Amygdala (tissue), 56 donors: ENCODE results near the gene KCNE4.
"Not testable (repeated sequence)": the region's sequence is repeated elsewhere in the genome, so short reads cannot be mapped to it uniquely, and the experiment has no call there.

Source experiments
- DNase-seq, 56 donors: peaks; one replicate each; lab custom pipeline; 2025; lab: John Stamatoyannopoulos, UW

The KCNE4 gene

GRCh38 chr2:223055836-223056235, 3.8 kb downstream of the KCNE4 start:
- DNase-seq: peak in 1 of 56 donors; percentile 1

- no peak for DNase-seq
These were observed 4.9 kb downstream of the KCNE4 start for GRCh38 chr2:223056701-223057418.

GRCh38 chr2:223057569-223057968, 5.6 kb downstream of the KCNE4 start:
- no peak for DNase-seq

- no peak for DNase-seq
These were observed 7.1 kb downstream of the KCNE4 start for GRCh38 chr2:223058952-223059716.

GRCh38 chr2:223060201-223060825, 8.3 kb downstream of the KCNE4 start:
- DNase-seq: no peak

GRCh38 chr2:223062396-223062795, 10.4 kb downstream of the KCNE4 start:
- DNase-seq: no peak

- no peak for DNase-seq
These were observed 13.1 kb downstream of the KCNE4 start for GRCh38 chr2:223065107-223065506.

- DNase-seq: no peak
These were observed 14.7 kb downstream of the KCNE4 start for GRCh38 chr2:223066721-223067120.

- DNase-seq: no peak
These were observed 16.1 kb downstream of the KCNE4 start for GRCh38 chr2:223068071-223068470.

- DNase-seq: no peak
These were observed 17.5 kb downstream of the KCNE4 start for GRCh38 chr2:223069465-223069864.

- no peak for DNase-seq
These were observed 18.0 kb downstream of the KCNE4 start for GRCh38 chr2:223069988-223070387.

- no peak for DNase-seq
These were observed 19.1 kb downstream of the KCNE4 start for GRCh38 chr2:223071139-223071538.

GRCh38 chr2:223072826-223073225, 20.8 kb downstream of the KCNE4 start:
- no peak for DNase-seq

- no peak for DNase-seq
These were observed 23.6 kb downstream of the KCNE4 start for GRCh38 chr2:223075301-223076270.

GRCh38 chr2:223076573-223076972, 24.6 kb downstream of the KCNE4 start:
- no peak for DNase-seq

- no peak for DNase-seq
These were observed 26.5 kb downstream of the KCNE4 start for GRCh38 chr2:223078482-223078881.

- DNase-seq: no peak
These were observed 27.4 kb downstream of the KCNE4 start for GRCh38 chr2:223079378-223079777.

- DNase-seq: no peak
These were observed 27.9 kb downstream of the KCNE4 start for GRCh38 chr2:223079925-223080324.

GRCh38 chr2:223080790-223081360, 28.9 kb downstream of the KCNE4 start:
- DNase-seq: not testable (repeated sequence)

GRCh38 chr2:223081789-223082188, 29.8 kb downstream of the KCNE4 start:
- DNase-seq: no peak
